ENCODE data around the gene PPP4R3A. TPM values are rescaled to one million over a fixed set of nuclear protein-coding genes. Genes with fewer than 3 reads are reported as not detected.

Gene PPP4R3A
- total RNA-seq, 1 donor from 2014 or later: 89.7 TPM

DNA sequence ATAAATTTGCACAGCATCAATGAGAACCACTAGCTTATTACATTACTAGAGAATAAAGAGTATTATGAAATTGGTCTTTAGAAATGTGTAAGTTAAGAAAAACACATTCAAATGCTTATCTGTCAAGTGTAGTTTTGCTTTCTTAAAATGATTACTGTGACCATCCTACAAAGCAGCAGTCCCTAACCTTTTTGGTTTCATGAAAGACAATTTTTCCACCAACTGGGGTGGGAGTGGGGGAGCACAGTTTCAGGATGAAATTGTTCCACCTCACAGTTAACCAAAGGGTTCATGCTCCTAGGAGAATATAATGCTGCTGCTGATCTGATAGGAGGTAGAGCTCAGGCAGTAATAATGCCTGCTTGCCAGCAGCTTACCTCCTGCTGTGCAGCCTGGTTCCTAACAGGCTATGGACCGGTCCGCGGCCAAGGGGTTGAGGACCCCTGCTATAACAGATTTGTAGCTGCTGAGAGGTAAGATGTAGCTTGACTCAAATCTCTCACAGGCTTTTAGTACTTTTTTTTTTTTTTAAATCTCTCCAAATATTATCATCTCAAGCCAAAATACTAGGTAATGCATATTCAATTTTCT, 45.4 kb downstream of the PPP4R3A start:
- Mint-ChIP-seq H3K4me1 (ENCODE audit: unreplicated experiment) (peaks cover 14% of the 10 kb centered on the region), H3K9me3 (ENCODE audit: unreplicated experiment) (no peaks in the 10 kb centered on the region), H3K27ac (ENCODE audit: unreplicated experiment) (no peak overlapping the region), H3K36me3 (ENCODE audit: low read depth, unreplicated experiment) (peaks cover 35% of the 10 kb centered on the region), H3K4me3 (ENCODE audit: unreplicated experiment) (no peak overlapping the region), H3K27me3 (ENCODE audit: unreplicated experiment) (no peaks in the 10 kb centered on the region)
- no peak for DNase-seq (ENCODE audit: low spot score)
- no peak for TF ChIP-seq CTCF (IDR thresholded peaks at IDR 0.05; ENCODE audit: unreplicated experiment)

- TF ChIP-seq CTCF (IDR thresholded peaks at IDR 0.05; ENCODE audit: unreplicated experiment): no peak
- H3K4me1 Mint-ChIP-seq (ENCODE audit: unreplicated experiment): peaks cover 31% of the 10 kb centered on the region
- H3K9me3 Mint-ChIP-seq (ENCODE audit: unreplicated experiment): no peaks in the 10 kb centered on the region
- H3K4me3 Mint-ChIP-seq (ENCODE audit: unreplicated experiment): no peak overlapping the region
- no peak overlapping the region for H3K27ac Mint-ChIP-seq (ENCODE audit: unreplicated experiment)
- peaks cover 2% of the 10 kb centered on the region for H3K27me3 Mint-ChIP-seq (ENCODE audit: unreplicated experiment)
- H3K36me3 Mint-ChIP-seq (ENCODE audit: low read depth, unreplicated experiment): peaks cover 28% of the 10 kb centered on the region
- no peak for DNase-seq (ENCODE audit: low spot score)
Measured at GRCh38 chr14:91458612-91459011, 51.5 kb downstream of the PPP4R3A start.

- H3K27ac Mint-ChIP-seq (ENCODE audit: unreplicated experiment): no peak overlapping the region
- H3K27me3 Mint-ChIP-seq (ENCODE audit: unreplicated experiment): peaks cover 2% of the 10 kb centered on the region
- peaks cover 20% of the 10 kb centered on the region for H3K36me3 Mint-ChIP-seq (ENCODE audit: low read depth, unreplicated experiment)
- no peak for DNase-seq (ENCODE audit: low spot score)
- peaks cover 21% of the 10 kb centered on the region for H3K4me1 Mint-ChIP-seq (ENCODE audit: unreplicated experiment)
- no peaks in the 10 kb centered on the region for H3K9me3 Mint-ChIP-seq (ENCODE audit: unreplicated experiment)
- TF ChIP-seq CTCF (IDR thresholded peaks at IDR 0.05; ENCODE audit: unreplicated experiment): no peak
- H3K4me3 Mint-ChIP-seq (ENCODE audit: unreplicated experiment): no peak overlapping the region
Measured at GRCh38 chr14:91456283-91456682, 53.8 kb downstream of the PPP4R3A start.

GRCh38 chr14:91454580-91454979, 55.5 kb downstream of the PPP4R3A start:
- Mint-ChIP-seq H3K27ac (ENCODE audit: unreplicated experiment) (no peak overlapping the region), H3K4me1 (ENCODE audit: unreplicated experiment) (peaks cover 17% of the 10 kb centered on the region), H3K27me3 (ENCODE audit: unreplicated experiment) (peaks cover 2% of the 10 kb centered on the region), H3K9me3 (ENCODE audit: unreplicated experiment) (no peaks in the 10 kb centered on the region), H3K4me3 (ENCODE audit: unreplicated experiment) (peak overlapping the region; percentile 51), H3K36me3 (ENCODE audit: low read depth, unreplicated experiment) (peaks cover 11% of the 10 kb centered on the region)
- no peak for DNase-seq (ENCODE audit: low spot score)
- no peak for TF ChIP-seq CTCF (IDR thresholded peaks at IDR 0.05; ENCODE audit: unreplicated experiment)

- peak overlapping the region; percentile 51 for H3K4me3 Mint-ChIP-seq (ENCODE audit: unreplicated experiment)
- H3K27me3 Mint-ChIP-seq (ENCODE audit: unreplicated experiment): peaks cover 2% of the 10 kb centered on the region
- no peak for DNase-seq (ENCODE audit: low spot score)
- H3K36me3 Mint-ChIP-seq (ENCODE audit: low read depth, unreplicated experiment): peaks cover 11% of the 10 kb centered on the region
- H3K9me3 Mint-ChIP-seq (ENCODE audit: unreplicated experiment): no peaks in the 10 kb centered on the region
- peaks cover 17% of the 10 kb centered on the region for H3K4me1 Mint-ChIP-seq (ENCODE audit: unreplicated experiment)
- no peak for TF ChIP-seq CTCF (IDR thresholded peaks at IDR 0.05; ENCODE audit: unreplicated experiment)
- no peak overlapping the region for H3K27ac Mint-ChIP-seq (ENCODE audit: unreplicated experiment)
Measured at GRCh38 chr14:91454155-91454554, 56.0 kb downstream of the PPP4R3A start.
